Psoas muscle (tissue), 8 donors: ENCODE measurements around the gene C1D. TPM values are rescaled to one million over a fixed set of nuclear protein-coding genes. Genes with fewer than 3 reads are reported as not detected.

Experiments used
- ATAC-seq, 4 donors: fragments of 200-7000 bp; cut with Tn5 transposase; one replicate each; pipeline ENCODE4 v1.9.1; 2020; ENCODE audit warnings: moderate library complexity in 3 of 4, mild to moderate bottlenecking in 2 of 4
- DNase-seq, 2 donors: peaks; one replicate each; pipeline ENCODE4 v3.0.0-alpha.2; 2020
- H3K27ac ChIP-seq: fragments of 200-600 bp; one replicate; pipeline ENCODE4 v1.8.0; 2022
- H3K27me3 ChIP-seq, 3 donors: fragments of 200-600 bp in 1 of 3; one replicate each; pipeline versions ENCODE4 v1.6.1 to v1.8.0; 2013 to 2022; ENCODE audit warnings: low read length in 2 of 3, mild to moderate bottlenecking in 2 of 3, moderate library complexity in 1 of 3; ENCODE audit not compliant: insufficient read depth in 3 of 3
- H3K36me3 ChIP-seq, 2 donors: fragments of 200-600 bp in 1 of 2; one replicate each; pipeline versions ENCODE4 v1.6.1 to v1.8.0; 2013 to 2022; ENCODE audit warnings: low read depth in 1 of 2, mild to moderate bottlenecking in 1 of 2, moderate library complexity in 1 of 2; ENCODE audit not compliant: insufficient read depth in 1 of 2
- H3K4me1 ChIP-seq: fragments of 200-600 bp; one replicate; pipeline ENCODE4 v1.8.0; 2022
- H3K4me3 ChIP-seq: fragments of 200-600 bp; one replicate; pipeline ENCODE4 v1.8.0; 2022; ENCODE audit warnings: mild to moderate bottlenecking
- H3K9me3 ChIP-seq: fragments of 200-600 bp; one replicate; pipeline ENCODE4 v1.8.0; 2022
- CTCF ChIP-seq: fragments of 200-600 bp; IDR thresholded peaks from one replicate; pipeline ENCODE4 v1.8.0; 2022; ENCODE audit warnings: antibody characterized with exemption
- WGBS, 3 donors: extraction: QIAGEN DNeasy Blood & Tissue Kit; methylation state at CpG; one replicate each; pipeline versions ENCODE4 v1.1.6 to v1.1.7; 2013; 5-methylcytosine and 5-hydroxymethylcytosine counted together
- intact Hi-C, 2 donors: fragments of 100-400 bp; cut with DNase I; formaldehyde crosslinking; loops; one replicate each; pipeline versions ENCODE4 v1.11.0 to v1.14.2; 2022
- polyA plus RNA-seq, 3 donors: library from polyadenylated mRNA; stranded (reverse); fragments of 200-250 nt; gene quantifications; one replicate each; pipeline ENCODE4 v1.2.3, GENCODE V29; 2013
- total RNA-seq, 4 donors: library from RNA; stranded (reverse); fragmentation: NEBNext Ultra II Directional in 2 of 4; extraction: Animal tissue kit (Norgen Biotek cat#: 25700) in 2 of 4; gene quantifications; one replicate each; pipeline versions ENCODE4 v1.2.1 to v1.2.4, GENCODE V29; 2021 to 2023
- donor health status: healthy with polysubstance abuse.
- donor health status: DM: no; HTN: no; CAD: no; lungs with moderate emphysema.
- donor health status: Bipolar disorder and iron deficiency.
- donor health status: healthy.
- donor health status: DM: yes; HTN: yes; CAD: no.
- donor health status: DM: no; HTN: no; CAD: no.
- donor health status: DM: no; HTN: no; CAD: no.
- donor health status: DM: yes; HTN: yes; CAD: no.

C1D gene
- total and polyA plus RNA-seq, 7 donors = 13.0 to 42.5 (median 18.5) TPM

DNA sequence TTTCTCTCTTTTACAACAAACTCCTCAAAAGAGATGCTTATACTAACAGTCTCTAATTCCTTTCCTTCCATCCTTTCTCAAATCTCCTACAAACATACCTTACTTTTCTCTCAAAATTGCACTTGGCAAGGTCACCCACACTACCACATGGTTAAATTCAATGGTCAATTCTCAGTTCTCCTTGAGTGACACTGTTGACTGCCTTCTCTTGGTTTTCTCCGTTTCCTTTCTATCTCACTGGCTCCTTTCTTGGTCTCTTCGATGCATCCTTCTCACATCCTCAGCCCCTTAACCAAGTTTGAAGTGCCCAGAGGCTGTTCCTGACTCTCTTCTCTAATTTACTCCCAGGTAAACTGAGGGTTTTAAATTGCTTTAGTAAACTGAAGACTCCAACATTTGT is 12.5 kb downstream of the C1D start:
- Histone ChIP-seq H3K36me3 (peaks cover 0 to 7% of the 10 kb centered on the region in 2 donors), H3K9me3 (no peaks in the 10 kb centered on the region), H3K27me3 (no peaks in the 10 kb centered on the region), H3K4me3 (no peak overlapping the region), H3K27ac (no peak overlapping the region), H3K4me1 (peaks cover 34% of the 10 kb centered on the region)
- DNase-seq (no peak), ATAC-seq (no peak)
- WGBS, 3 donors = 88 to 98% (median 91%) methylated on average over 2 of the region's 2 CpGs
- TF ChIP-seq CTCF = no peak
- intact Hi-C loops = no loop called here

- WGBS, 3 donors = 80 to 91% (median 88%) methylated on average over 4 of the region's 4 CpGs
- H3K9me3 ChIP-seq = no peaks in the 10 kb centered on the region
- no peaks in the 10 kb centered on the region for H3K27me3 ChIP-seq
- no peak overlapping the region for H3K27ac ChIP-seq
- TF ChIP-seq CTCF = no peak
- intact Hi-C loops = no loop called here
- ATAC-seq (no peak), DNase-seq (no peak)
- H3K4me3 ChIP-seq = no peak overlapping the region
- H3K36me3 ChIP-seq = peaks cover 0 to 35% of the 10 kb centered on the region in 2 donors
- peaks cover 2% of the 10 kb centered on the region for H3K4me1 ChIP-seq
Measured at GRCh38 chr2:68046642-68047240, 16.1 kb downstream of the C1D start.

- ATAC-seq (no peak), DNase-seq (no peak)
- intact Hi-C loops = no loop called here
- H3K4me1 ChIP-seq = peaks cover 2% of the 10 kb centered on the region
- peaks cover 0 to 40% of the 10 kb centered on the region in 2 donors for H3K36me3 ChIP-seq
- H3K4me3 ChIP-seq = no peak overlapping the region
- no peak overlapping the region for H3K27ac ChIP-seq
- no peaks in the 10 kb centered on the region for H3K9me3 ChIP-seq
- H3K27me3 ChIP-seq = no peaks in the 10 kb centered on the region
- TF ChIP-seq CTCF = no peak
Measured at GRCh38 chr2:68046224-68046623, 16.6 kb downstream of the C1D start.

DNA sequence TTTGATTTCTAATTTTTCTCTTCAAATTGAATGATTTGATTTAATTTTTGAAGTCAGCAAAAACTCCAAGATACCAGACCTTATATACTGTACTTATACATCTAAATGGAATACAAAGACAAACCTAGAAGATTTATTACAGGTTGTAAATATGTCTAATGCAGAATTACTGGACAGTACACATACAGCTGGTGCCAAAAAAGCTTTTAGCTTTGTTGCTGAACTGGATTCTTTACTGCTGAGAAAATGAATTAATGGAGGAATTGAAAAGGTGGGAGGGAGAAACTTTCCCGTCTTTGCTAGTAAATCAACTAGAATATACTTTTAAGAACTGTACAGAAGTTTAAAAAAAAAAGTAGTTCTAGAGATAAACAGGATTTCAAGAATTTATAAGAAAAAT is 17.5 kb downstream of the C1D start:
- H3K4me1 ChIP-seq = peaks cover 2% of the 10 kb centered on the region
- no peak overlapping the region for H3K4me3 ChIP-seq
- 79 to 93% (median 82%) methylated on average over 1 of the region's 1 CpG for WGBS, 3 donors
- TF ChIP-seq CTCF = no peak
- no peak overlapping the region for H3K27ac ChIP-seq
- no peaks in the 10 kb centered on the region for H3K9me3 ChIP-seq
- H3K27me3 ChIP-seq = no peaks in the 10 kb centered on the region
- no peak for DNase-seq
- intact Hi-C loops = no loop called here
- peaks cover 0 to 42% of the 10 kb centered on the region in 2 donors for H3K36me3 ChIP-seq
- ATAC-seq = no peak

DNA sequence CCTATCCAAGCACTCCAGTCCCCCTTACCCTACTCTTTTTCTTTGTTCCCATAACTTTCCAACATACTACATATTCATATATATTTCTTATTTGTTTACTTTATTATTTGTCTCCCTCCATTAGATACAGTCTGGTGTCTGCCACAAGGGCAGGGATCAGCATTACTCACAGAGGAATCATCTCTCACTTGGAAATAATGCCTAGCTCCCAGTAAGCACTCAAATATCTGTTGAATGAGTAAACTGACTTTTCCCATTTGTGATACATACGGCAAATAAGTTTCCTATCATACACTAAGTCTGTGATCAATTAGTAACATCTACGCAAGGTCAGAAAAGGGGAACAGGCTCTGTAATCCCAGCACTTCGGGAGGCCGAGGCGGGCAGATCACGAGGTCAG is 18.7 kb downstream of the C1D start:
- Histone ChIP-seq H3K4me1 (peaks cover 2% of the 10 kb centered on the region), H3K27ac (no peak overlapping the region), H3K9me3 (no peaks in the 10 kb centered on the region), H3K27me3 (no peaks in the 10 kb centered on the region), H3K36me3 (peaks cover 0 to 42% of the 10 kb centered on the region in 2 donors), H3K4me3 (no peak overlapping the region)
- intact Hi-C loops = no loop called here
- DNase-seq (no peak), ATAC-seq (no peak)
- WGBS, 3 donors = 96 to 97% (median 96%) methylated on average over 6 of the region's 6 CpGs
- TF ChIP-seq CTCF = no peak
